GM12875 (cell line): ENCODE measurements around the gene OXCT2.

Experiments used
- H3K4me3 ChIP-seq: one replicate; pipeline ENCODE4 v1.5.1; 2011; ENCODE audit warnings: low read depth, low read length, control low read depth
- CTCF ChIP-seq: IDR thresholded peaks from 2 replicates; pipeline ENCODE4 v1.5.1; 2011; ENCODE audit warnings: low read depth, mild to moderate bottlenecking, control low read depth, inconsistent platforms, low read length, moderate library complexity, borderline replicate concordance; ENCODE audit not compliant: insufficient read depth

OXCT2 gene

GRCh38 chr1:39733161-39733560 lies 38.0 kb downstream of the OXCT2 start:
- no peak for TF ChIP-seq CTCF

GRCh38 chr1:39732730-39733129 lies 38.4 kb downstream of the OXCT2 start:
- no peak for TF ChIP-seq CTCF

More at GRCh38 chr1:39733161-39733560, 38.0 kb downstream of the OXCT2 start:
- no peak overlapping the region for H3K4me3 ChIP-seq

GRCh38 chr1:39729842-39730241 lies 41.3 kb downstream of the OXCT2 start:
- H3K4me3 ChIP-seq: no peak overlapping the region
- TF ChIP-seq CTCF: no peak

More at GRCh38 chr1:39732730-39733129, 38.4 kb downstream of the OXCT2 start:
- no peak overlapping the region for H3K4me3 ChIP-seq

- no peak for TF ChIP-seq CTCF
- no peak overlapping the region for H3K4me3 ChIP-seq
Observed at GRCh38 chr1:39729030-39729429, 42.1 kb downstream of the OXCT2 start.

GRCh38 chr1:39727932-39728317 lies 43.2 kb downstream of the OXCT2 start:
- TF ChIP-seq CTCF: no peak
- H3K4me3 ChIP-seq: no peak overlapping the region

GRCh38 chr1:39727221-39727931 lies 43.8 kb downstream of the OXCT2 start:
- no peak for TF ChIP-seq CTCF
- no peak overlapping the region for H3K4me3 ChIP-seq

- no peak for TF ChIP-seq CTCF
- no peak overlapping the region for H3K4me3 ChIP-seq
Observed at GRCh38 chr1:39726600-39726999, 44.5 kb downstream of the OXCT2 start.
